ENCODE measurements around the gene SLC39A2.
A peak's percentile ranks its signal among the peaks of the same experiment; 100 is the strongest.

Gene SLC39A2

DNA sequence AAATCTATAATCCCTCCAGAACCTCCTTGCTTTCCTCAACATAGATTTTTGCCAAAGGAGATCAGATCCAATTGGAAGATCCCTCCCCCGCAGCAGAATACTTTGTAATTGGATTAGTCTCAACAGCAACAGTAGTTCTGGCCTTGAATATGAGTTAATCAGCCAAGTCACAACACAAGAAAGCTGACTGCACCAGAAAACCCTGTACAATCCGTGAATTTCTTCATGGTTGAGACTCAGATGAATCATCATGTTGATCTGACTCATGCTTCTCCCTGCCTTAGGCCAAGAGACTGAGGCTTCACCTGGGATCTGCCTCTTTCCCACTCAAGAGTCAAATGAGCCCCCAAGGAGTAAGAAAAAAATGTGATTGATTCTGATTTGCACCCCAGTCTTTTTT, 12.3 kb upstream of the SLC39A2 start:
- H3K4me3 ChIP-seq (ENCODE audit: low read depth, low read length): no peak overlapping the region
- no peak for DNase-seq (ENCODE audit: low read depth)
- no peak for TF ChIP-seq CTCF (IDR thresholded peaks at IDR 0.05; ENCODE audit: insufficient read depth, low read depth, low read length, missing control alignments)

- H3K4me3 ChIP-seq (ENCODE audit: low read depth, low read length): peak overlapping the region; percentile 79
- DNase-seq (ENCODE audit: low read depth): no peak
These were observed 10.2 kb upstream of the SLC39A2 start for GRCh38 chr14:20988717-20989470.

DNA sequence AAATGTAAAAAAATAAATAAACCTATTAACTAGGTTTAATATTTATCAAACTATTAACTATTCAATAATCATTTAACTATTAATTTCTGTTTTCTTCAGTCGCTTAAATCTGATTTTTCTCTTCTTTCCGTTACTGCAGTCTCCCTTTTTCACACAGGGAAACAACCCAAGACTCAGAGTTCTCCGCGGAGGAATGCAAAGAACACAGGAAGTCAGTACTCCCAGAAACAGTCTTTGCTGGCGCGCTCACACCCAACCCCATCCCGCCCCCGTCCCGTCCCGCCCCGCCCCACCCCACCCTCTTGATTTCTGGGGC, 9.7 kb upstream of the SLC39A2 start:
- H3K4me3 ChIP-seq (ENCODE audit: low read depth, low read length): peak overlapping the region; percentile 79
- no peak for TF ChIP-seq CTCF (IDR thresholded peaks at IDR 0.05; ENCODE audit: insufficient read depth, low read depth, low read length, missing control alignments)
- DNase-seq (ENCODE audit: low read depth): no peak

More at GRCh38 chr14:20988717-20989470, 10.2 kb upstream of the SLC39A2 start:
- TF ChIP-seq CTCF (IDR thresholded peaks at IDR 0.05; ENCODE audit: insufficient read depth, low read depth, low read length, missing control alignments): no peak

DNA sequence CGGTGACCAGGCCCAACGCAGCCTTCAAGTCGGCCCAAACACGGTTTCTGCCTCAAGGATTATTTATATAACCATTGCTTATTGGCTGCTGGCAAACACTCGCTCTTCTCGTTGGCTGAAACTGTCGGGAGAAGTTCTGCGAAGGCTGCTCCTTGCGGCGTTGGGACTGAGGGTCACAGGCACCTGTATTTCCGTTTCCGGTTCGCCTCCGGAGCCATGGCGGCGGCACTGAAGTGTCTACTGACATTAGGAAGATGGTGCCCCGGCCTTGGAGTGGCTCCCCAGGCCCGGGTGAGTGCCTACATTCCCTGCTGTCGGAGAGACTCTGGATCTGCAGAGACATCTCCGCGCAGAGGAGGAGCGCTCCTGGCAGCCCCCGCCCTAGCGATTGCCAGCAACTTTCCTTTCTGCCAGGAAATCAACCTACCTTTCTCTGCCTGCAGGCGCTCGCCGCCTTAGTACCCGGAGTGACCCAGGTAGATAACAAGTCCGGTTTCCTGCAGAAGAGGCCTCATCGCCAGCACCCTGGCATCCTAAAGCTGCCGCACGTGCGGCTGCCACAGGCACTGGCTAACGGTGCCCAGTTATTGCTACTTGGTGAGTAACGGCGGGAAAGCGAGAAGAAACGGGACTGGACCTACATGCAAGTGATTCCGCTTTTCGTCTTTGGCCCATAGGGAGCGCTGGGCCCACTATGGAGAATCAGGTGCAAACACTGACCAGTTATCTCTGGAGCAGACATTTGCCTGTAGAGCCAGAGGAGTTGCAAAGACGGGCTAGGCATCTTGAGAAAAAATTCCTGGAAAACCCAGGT, 9.1 kb upstream of the SLC39A2 start, which contains the start of gene METTL17:
Gene METTL17 (plus strand): TSS at position 194 of the 814 bp plus-strand sequence. CDS start 23 bp downstream, at position 217.
- H3K4me3 ChIP-seq (ENCODE audit: low read depth, low read length): peak within 1 kb of the TSS; percentile 79
- TF ChIP-seq CTCF (IDR thresholded peaks at IDR 0.05; ENCODE audit: insufficient read depth, low read depth, low read length, missing control alignments): peak; percentile 30
- DNase-seq (ENCODE audit: low read depth): peak; percentile 97

GRCh38 chr14:20996521-20996920, 2.6 kb upstream of the SLC39A2 start:
- no peak for TF ChIP-seq CTCF (IDR thresholded peaks at IDR 0.05; ENCODE audit: insufficient read depth, low read depth, low read length, missing control alignments)
- no peak for DNase-seq (ENCODE audit: low read depth)
- H3K4me3 ChIP-seq (ENCODE audit: low read depth, low read length): no peak overlapping the region

GRCh38 chr14:20997115-20997514, 2.0 kb upstream of the SLC39A2 start:
- no peak overlapping the region for H3K4me3 ChIP-seq (ENCODE audit: low read depth, low read length)
- no peak for DNase-seq (ENCODE audit: low read depth)
- no peak for TF ChIP-seq CTCF (IDR thresholded peaks at IDR 0.05; ENCODE audit: insufficient read depth, low read depth, low read length, missing control alignments)

All from GM12865 (cell line).